ENCODE data around the gene LTA. TPM values are rescaled to one million over a fixed set of nuclear protein-coding genes. Genes with fewer than 3 reads are reported as not detected.
A peak's percentile ranks its signal among the peaks of the same experiment; 100 is the strongest.

LTA gene
- total and polyA plus RNA-seq, 9 donors: 0.17 to 1.3 (median 0.30) TPM; not detected in 5

DNA sequence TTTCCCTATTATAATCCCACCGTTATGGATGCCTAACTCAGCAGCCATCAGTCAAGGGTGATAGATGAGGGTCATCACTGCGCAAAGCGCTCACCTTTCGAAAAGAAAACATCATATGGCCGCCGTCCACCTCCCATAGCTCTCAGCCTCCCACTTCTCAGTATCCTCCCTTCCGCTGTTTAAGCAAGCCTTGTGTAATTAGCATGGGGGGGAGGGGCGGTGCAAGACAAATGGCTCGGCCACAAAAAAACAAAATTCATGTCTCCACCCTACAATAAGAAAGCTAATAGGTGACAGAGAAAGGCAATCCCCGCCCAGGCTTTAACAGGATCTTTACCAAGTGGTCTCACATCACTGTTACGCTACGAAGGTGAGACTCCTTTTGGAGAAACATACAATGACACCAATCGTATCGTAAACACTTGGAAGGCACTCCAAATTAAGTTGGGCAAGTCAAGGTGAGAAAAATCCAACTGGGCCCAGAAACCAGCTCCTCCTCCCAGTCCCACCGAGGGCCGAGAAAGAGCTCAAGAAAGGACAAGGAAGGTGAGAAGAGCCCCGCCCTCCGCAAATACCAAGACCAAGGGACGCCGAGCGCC lies 30.9 kb upstream of the LTA start:
- Histone ChIP-seq H3K27me3 (no peaks in the 10 kb centered on the region), H3K36me3 (no peaks in the 10 kb centered on the region), H3K4me3 (peak overlapping the region; percentile 63), H3K9me3 (no peaks in the 10 kb centered on the region), H3K27ac (peak overlapping the region; percentile 80 to 97), H3K4me1 (ENCODE audit: insufficient read depth) (peaks cover 11% of the 10 kb centered on the region)
- TF ChIP-seq, protein P1, sequence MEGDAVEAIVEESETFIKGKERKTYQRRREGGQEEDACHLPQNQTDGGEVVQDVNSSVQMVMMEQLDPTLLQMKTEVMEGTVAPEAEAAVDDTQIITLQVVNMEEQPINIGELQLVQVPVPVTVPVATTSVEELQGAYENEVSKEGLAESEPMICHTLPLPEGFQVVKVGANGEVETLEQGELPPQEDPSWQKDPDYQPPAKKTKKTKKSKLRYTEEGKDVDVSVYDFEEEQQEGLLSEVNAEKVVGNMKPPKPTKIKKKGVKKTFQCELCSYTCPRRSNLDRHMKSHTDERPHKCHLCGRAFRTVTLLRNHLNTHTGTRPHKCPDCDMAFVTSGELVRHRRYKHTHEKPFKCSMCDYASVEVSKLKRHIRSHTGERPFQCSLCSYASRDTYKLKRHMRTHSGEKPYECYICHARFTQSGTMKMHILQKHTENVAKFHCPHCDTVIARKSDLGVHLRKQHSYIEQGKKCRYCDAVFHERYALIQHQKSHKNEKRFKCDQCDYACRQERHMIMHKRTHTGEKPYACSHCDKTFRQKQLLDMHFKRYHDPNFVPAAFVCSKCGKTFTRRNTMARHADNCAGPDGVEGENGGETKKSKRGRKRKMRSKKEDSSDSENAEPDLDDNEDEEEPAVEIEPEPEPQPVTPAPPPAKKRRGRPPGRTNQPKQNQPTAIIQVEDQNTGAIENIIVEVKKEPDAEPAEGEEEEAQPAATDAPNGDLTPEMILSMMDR (IDR thresholded peaks at IDR 0.05): no peak
- no peak for TF ChIP-seq EP300 (IDR thresholded peaks at IDR 0.05)
- peak in 4 of 5 donors; percentile 36 to 62 (median 52) for DNase-seq
- intact Hi-C loops (cut with DNase I): loop anchor here in 2 of 4 donors (10.0 kb wide), 2 partner anchors 74 to 294 kb away; partner anchors contain the start of gene AIF1 (in 1 of the 2)
- WGBS, 3 donors: 0% methylated on average over 21 of the region's 21 CpGs

DNA sequence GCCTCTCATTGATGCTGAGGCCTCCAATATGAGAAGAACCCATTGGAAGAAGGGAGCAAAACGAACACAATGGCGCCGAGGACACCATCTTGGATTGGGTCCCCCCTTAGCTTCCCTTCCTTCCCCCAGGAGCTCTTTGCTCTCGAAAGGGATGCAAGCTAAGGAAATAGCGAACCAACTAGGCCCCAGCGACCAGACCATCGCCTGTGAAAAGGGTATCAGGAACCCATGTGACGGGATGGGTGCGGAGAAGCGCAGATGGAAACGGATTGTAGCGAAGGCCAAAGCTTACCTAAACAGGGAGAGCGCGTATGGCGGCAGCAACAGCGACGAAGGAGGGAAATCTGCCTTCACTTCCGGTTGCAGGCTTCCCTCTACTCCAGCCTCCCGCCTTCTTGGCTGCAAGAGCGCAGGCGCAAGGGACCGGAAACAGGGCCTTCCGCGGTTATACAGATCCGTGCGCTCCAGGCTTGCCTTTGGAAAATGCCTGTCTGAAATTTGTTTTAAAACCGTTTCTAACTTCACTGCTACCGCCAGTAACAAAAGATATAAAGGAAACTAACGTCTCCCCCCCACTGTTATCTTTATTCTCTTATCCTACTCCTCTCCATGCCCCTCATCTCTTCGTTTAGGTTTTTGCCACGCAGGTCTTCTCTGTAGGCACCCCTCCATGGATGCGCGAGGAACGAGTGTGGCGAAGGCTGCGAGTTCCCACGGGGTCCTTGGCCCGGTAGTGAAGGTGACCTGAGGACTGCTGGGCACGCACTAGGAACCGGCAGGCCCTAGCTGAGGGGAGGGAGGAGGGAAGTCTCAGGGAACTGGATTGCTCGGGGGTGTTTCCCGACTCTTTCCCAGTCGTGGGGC lies 30.2 kb upstream of the LTA start, which contains the start of gene DDX39B:
Gene DDX39B (minus strand): TSS at position 346 of the 864 bp plus-strand sequence. CDS start 1,471 bp downstream, outside the sequence.
- no peak for TF ChIP-seq EP300 (IDR thresholded peaks at IDR 0.05)
- TF ChIP-seq POLR2A (IDR thresholded peaks at IDR 0.05): peak; percentile 78
- TF ChIP-seq, protein P1 (IDR thresholded peaks at IDR 0.05): peak in 1 of 3 donors; percentile 22
- Histone ChIP-seq H3K36me3 (no peaks in the 10 kb centered on the region), H3K4me1 (ENCODE audit: insufficient read depth) (peaks cover 11% of the 10 kb centered on the region), H3K9me3 (no peaks in the 10 kb centered on the region), H3K27ac (peak within 1 kb of the TSS; percentile 80 to 97), H3K27me3 (no peaks in the 10 kb centered on the region), H3K4me3 (peak within 1 kb of the TSS; percentile 63)
- DNase-seq: peak; percentile 93 to 97 (median 96)
- intact Hi-C loops (cut with DNase I): loop anchor here in 2 of 4 donors (10.0 kb wide), 2 partner anchors 73 to 293 kb away; partner anchors contain the start of gene AIF1 (in 1 of the 2)
- WGBS, 3 donors: 0 to 1% (median 0%) methylated on average over 43 of the region's 43 CpGs

DNA sequence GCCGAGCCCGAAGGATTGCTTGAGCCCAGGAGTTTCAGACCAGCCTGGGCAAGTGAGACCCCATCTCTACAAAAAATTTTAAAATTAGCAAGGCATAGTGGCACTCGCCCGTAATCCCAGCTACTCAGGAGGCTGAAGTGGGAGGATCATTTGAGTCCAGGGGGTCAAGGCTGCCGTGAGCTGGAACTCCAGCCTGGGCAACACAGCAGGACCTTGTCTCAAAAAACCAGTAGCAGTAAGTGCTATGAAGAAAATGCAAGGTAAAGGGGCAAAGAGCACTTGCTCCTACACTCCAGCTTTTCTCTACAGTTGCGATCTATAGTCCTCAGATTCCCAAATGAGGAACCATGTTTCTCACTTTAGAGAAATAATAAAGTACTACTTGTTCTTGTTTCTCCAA lies 28.4 kb upstream of the LTA start:
- Histone ChIP-seq H3K27ac (no peak overlapping the region), H3K4me1 (ENCODE audit: insufficient read depth) (peaks cover 17% of the 10 kb centered on the region), H3K36me3 (no peaks in the 10 kb centered on the region), H3K9me3 (no peaks in the 10 kb centered on the region), H3K27me3 (no peaks in the 10 kb centered on the region), H3K4me3 (no peak overlapping the region)
- intact Hi-C loops (cut with DNase I): loop anchor here in 2 of 4 donors (10.0 kb wide), 2 partner anchors 71 to 291 kb away; partner anchors contain the start of gene AIF1 (in 1 of the 2)
- TF ChIP-seq, protein P1 (IDR thresholded peaks at IDR 0.05): no peak
- TF ChIP-seq POLR2A (IDR thresholded peaks at IDR 0.05) (no peak), EP300 (IDR thresholded peaks at IDR 0.05) (no peak)
- WGBS, 3 donors: 84 to 90% (median 87%) methylated on average over 6 of the region's 6 CpGs
- DNase-seq: no peak

DNA sequence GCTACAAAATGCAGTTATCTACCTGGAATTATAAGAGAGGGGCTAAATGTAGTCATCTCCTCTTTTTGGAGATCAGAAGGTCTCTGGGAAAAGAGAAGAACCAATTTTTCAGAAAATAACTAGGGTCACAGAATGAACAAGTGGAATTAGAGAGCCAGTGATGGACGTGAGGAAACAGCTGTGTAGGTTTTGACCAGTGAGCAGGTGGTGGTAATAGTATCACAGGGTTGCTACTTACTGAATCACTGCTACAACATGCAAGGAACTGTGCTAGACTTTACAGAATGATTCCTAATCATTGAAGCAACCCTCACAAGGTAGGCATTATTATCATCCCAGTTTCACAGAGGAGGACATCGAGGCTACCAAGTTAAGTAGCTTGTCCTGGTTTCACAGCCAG lies 27.4 kb upstream of the LTA start:
- H3K27me3 ChIP-seq: no peaks in the 10 kb centered on the region
- H3K9me3 ChIP-seq: no peaks in the 10 kb centered on the region
- no peak overlapping the region for H3K4me3 ChIP-seq
- no peak for DNase-seq
- peaks cover 10% of the 10 kb centered on the region for H3K4me1 ChIP-seq (ENCODE audit: insufficient read depth)
- H3K27ac ChIP-seq: no peak overlapping the region
- TF ChIP-seq, protein P1 (IDR thresholded peaks at IDR 0.05): no peak
- TF ChIP-seq POLR2A (IDR thresholded peaks at IDR 0.05): no peak
- TF ChIP-seq EP300 (IDR thresholded peaks at IDR 0.05): no peak
- 67 to 72% (median 69%) methylated on average over 2 of the region's 2 CpGs for WGBS, 3 donors
- intact Hi-C loops (cut with DNase I): loop anchor here in 3 of 4 donors (5.0 to 10.0 kb wide), 5 partner anchors 38 to 290 kb away; partner anchors contain the start of genes AIF1 (in 1 of the 3) and LTB (in 1 of the 3)
- no peaks in the 10 kb centered on the region for H3K36me3 ChIP-seq

Data from ovary (tissue), 9 donors.